ENCODE results near the gene HRH3.

HRH3 gene

DNA sequence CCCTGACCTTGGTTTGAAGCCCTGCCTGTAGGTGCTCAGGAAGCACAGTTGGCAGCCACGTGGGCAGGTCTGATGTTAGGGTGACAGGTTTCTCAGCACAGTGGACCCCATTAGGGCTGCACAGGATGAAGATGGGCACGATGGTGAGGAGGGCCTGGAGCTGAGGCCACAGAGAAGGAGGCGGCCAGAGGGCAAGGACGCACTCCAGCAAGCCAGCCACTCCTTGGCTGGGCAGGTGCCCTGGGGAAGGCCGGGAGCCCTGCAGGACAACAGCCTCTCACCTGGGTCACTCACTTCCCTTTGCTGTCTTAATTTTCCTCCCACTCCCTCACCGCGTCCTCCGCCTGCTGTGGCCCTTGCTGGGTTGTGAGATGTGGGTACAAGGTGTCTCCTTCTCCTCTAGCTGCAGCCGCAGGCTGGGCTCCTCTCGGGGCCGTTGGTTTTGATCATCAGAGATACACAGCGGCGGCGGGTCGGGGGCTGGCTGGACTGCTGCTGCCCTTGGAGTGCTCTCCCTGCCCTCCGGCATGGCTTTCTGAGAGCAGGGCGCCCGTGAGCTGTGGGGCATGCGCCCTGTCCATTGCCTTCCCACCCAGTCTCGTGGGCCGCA, 23.9 kb upstream of the HRH3 start:
- no peak for DNase-seq

DNA sequence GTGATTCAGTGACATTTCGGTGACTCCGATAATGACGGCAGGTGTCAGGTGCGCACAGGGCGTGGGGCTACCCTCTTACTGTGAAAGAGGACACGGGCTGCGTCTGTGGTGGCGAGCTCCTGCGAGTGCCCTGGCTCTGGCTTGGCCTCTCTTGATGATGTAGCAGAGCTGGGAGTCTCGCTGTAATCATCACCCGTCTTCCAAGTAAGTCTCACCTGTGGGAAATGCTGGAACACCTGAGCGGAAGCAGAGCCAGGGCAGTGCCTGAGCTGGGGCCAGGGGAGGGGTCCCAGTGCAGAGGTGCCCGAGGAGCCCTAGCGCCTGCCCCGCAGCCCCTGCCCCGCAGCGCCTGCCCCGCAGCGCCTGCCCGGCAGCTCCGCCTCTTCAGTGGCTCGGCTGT, 23.0 kb upstream of the HRH3 start:
- DNase-seq: no peak

DNA sequence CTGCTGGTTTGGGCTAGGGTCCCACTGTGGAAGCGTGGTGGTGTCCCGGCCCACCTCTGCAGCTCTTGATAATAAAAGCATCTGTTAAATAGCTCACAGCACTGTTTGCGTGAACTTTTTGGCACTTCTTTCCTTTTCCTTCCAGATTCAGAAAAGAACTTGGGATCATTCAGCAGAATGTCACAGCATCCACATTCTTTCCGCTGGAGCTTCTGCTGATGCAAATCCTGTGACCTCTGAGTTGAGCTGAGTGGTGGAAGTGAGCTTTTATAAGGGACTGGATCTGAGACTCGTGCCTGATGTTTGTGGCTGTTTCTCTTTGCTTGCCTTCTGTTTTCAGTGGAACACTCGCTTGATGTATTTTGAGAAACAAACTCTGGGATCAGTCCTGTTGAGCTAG, 22.1 kb upstream of the HRH3 start:
- DNase-seq: no peak

DNA sequence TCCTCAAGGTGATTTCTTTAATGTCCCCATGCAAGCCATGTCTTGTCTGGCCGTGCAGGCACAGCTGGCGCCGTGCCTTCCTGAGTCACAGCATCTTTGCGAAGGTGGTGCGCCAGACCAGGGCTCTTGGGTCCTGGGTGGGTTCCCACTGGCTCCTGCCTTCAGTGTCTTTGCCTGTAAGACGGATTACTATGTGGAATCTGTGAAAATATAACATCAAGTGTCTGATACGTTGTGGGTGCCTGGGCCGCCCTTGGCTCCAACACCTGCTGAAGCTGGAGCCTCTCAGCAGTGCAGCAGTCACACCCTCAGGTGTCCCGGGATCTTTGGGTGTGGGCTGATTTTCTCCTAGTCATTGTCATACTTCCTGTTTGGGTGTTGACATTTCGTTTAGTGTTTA, 21.4 kb upstream of the HRH3 start:
- DNase-seq: no peak

DNA sequence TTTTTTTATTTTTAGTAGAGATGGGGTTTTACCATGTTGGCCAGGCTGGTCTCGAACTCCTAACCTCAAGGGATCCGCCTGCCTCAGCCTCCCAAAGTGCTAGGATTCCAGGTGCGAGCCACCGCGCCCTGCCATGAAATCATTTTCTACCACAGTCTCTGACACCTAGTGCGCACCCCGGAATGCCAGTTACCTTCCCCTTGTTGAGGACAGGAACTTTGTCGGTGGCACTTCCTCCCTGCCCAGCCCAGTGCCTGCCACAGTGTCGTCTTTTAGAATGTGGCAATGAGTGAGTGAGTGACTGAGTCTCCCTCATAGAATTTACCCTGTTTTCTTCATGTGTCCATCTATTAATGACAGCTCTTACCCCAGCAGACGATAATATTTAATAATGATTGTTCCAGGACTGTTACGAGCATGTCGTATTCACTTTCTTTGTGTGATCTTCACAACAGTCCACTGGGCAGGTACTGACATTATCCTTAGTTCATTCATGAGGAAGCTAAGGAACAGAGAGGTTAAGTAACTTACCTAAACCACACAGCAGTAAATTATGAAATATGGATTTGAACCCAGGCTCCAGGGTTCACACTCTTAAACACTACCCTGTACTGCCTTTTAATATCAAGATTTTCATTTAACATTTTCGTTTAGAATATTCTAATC, 20.1 kb upstream of the HRH3 start:
- peak; percentile 38 to 39 for DNase-seq

DNA sequence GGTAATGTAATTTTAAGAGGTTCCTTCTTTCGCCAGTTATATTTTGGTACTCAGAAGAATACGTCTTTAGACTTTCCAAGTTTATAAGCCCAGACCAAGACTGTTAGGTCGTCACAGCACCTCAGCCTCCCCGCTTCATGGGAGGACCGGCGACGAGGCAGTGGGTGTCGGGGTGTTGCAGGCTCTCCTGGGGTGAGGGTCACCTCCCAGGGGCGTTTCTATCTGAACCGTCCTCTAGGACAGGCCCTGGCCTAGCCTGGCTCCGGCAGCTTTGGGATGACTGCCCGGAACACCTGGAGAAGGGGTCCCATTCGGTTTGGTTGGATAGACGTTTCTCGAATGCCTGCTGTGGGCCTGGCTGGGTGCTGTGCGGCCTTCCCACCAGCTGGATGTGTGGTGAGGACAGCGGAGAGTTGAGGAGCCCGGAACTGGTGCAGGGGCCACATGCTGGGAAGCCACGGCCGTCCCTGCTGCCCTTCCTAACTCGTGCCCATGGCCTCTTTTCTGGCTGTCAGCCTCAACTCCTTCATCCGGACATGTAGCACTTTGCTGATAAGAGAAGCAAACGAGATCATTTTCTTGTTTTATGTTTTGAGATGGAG, 19.3 kb upstream of the HRH3 start:
- no peak for DNase-seq

DNA sequence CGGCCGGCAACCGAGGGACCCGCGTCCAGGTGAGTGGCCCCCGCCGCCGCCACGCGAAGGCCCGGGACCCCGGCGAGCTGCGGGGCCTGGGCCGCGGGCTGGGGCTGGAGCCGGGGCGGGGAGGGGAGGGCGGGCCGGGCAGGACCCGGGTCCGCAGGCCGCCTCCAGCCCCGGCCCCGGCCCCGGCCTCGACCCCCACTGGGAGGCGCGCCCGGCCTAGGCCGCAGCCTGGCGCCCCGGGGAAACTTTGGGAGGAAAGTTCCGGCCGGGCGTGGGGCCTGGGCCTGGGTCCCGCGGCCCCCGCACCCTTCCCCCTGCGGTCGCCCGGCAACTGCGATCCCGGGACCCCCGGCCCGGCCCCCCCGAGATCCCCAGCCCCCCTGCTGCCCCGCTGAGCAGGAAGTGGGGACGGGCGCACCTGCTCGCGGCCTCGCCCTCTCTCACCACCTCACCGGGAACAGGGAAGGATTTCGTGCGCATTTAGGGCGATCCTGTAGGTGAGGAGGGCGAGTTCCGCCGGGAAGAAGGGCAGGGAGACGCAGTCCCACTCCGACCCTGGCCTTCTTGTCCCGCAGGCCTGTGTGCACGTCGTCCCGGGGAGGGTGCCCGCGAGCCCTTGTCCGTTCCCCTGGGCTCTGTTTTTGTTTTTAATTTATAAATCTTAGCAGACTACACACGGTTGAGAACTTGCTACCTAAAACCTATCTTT, 18.6 kb upstream of the HRH3 start:
- DNase-seq: peak in 1 of 2 donors; percentile 9

DNA sequence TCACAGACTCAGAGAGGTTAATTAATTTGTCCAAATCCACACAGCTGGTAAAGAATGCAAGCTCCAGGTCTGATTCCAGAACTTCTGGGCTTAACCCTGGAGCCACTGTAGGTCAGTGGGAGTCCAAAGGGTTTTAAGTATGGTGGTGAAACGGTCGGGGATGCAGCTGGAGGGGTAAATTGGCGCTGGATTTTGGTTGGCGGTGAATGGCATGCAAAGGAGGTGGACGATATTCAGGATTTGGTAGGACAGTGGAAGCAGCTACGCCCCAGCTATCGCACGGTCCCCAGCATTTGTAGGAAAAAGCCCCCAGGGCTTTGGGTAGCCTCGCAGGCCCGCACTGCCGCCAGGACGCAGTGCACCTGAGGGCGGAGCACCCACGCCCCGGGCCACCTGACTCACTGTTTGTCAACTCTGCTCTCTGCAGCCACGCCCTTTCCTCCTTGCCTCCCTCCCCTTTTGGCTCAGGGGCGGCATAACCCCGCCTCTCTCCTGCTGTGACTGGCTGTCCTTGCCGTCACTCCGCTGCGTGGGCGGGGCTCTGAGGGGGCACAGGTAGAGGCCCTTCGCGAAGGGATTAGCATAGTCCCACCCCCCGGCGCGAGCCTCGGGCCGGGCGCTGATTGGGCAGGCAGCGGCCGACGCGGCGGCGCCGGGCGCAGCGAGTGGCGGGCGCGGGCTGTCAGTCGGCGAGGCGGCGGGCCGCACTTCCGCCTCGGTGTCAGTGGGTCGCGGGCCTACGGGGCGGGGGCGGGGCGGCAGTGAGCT, 17.9 kb upstream of the HRH3 start, which contains the start of gene OSBPL2:
Gene OSBPL2, plus strand, starts transcription at position 721 of the 768 bp plus-strand sequence. CDS start 17,664 bp downstream, outside the sequence.
- peak; percentile 99 to 100 for DNase-seq

DNA sequence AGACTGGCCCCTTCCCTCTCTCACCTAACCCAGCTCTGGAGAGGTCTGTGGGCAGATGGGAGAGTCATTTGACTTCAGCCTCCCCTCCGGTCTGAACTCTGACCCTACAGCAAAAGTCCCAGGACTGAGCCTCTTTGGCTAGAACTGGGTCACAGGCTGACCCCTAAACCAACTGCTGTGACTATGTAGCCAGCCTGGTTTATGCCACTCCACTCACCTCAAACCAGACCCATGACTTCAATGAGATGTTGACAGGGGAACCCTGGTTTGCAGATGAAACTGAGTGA, 17.4 kb upstream of the HRH3 start:
- no peak for DNase-seq

DNA sequence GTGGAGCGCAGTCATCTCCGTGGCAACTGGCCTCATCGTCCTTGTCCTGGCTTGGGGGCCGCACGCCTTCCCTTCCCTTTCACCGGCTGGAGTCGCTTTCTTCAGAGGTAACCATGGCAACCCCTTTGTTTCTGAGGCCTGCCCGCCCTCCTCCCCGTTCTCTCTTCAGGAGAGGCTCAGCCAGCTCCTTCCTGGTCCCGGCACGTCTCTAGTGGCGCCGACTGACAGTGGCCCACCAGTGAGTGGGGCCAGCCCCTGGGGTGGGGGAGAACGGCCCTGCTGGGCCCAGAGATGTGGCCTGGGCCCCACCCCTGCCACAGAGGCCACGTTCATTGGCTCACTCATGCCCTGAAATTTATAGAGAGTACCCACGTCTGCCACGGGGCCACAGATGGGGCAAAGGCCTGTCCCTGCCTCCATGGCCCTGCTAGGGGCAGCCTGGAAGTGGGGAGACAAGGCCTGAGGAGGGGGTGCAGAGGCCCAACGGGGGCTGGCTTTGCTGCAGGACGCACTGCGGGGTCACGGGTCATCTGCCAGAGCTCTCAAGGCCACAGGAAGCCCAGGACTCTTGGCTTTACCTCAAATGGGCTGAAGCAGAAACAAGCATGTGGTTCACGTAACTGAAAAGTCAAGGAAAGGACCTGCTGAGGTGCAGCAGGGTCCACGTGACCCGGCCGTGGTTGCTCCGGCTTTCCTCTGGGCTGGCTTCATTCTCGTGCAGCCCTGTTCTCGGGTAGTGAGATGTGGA, 16.9 kb upstream of the HRH3 start:
- DNase-seq: no peak

DNA sequence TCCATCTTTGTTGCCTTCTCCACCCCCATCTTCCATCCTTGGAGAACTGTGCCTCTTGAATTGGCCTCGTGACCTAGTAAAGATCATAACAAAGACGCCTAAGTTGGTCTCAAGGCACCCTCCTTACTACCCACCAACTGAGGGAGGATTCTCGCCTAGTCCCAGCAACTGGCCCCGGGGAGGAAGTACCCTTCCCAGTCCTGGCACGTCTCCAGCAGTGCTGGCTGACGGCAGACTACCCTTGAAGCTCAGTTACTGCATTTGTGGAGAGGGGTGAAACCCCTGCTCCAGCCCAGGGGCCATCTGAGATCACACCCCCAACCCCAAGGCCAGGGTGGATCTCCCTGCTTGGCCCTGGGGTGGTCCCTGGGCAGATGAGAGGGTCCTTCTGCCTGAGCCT, 16.1 kb upstream of the HRH3 start:
- no peak for DNase-seq

DNA sequence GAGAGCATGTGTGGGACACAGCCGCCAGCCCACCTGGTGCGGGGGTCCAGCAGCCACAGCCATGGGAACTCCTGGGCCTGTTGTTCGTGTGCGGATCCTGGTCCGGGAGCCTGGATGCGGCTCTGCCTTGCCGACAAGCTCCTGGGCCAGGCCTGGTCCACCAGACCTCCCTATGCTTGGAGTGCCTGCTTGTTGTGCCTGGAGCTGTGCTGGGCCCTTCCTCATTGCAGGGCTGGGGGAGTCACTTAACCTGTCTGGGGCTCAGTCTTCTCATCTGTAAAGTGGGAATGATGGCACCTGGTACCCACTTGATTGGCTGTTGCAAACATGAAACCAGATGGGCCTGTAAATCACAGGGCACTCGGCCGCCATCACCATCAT, 15.7 kb upstream of the HRH3 start:
- DNase-seq: no peak

DNA sequence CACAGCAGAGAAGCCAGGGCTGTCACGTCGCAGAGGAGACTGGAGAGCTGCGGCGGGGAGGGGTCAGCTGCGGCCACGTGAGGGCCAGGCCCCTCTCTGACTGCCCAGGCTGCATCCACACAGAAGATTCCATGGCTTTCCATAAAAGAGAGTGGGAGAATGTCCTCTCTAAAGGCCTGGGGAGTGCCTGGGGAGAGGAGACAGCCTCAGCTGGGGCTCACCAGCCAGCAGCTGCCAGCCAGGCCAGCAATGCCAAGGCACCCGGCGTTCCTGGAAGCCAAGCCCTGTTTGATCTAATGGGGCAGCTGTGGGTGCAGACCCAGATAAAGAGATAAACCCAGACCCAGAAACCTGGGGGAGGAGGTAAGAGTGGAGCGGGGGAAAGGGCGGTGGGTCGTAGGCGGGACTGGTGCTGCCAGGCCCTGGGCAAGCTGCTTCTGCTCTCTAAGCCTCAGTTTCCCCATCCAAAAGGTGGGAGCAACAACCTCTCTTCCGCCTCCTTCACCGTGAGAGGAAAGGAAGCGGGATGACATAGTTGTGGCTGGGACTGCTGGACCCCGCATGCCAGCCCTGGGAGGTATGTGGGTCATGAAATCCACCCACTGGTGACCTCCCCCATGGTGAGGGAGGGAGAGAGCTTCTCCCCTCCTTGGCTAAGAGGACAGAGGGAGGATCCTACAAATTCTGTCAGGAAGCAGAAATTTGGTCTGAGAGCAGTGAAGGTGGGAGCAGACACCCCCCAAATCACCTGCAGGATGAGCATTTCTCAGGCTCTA, 15.1 kb upstream of the HRH3 start:
- DNase-seq: no peak

DNA sequence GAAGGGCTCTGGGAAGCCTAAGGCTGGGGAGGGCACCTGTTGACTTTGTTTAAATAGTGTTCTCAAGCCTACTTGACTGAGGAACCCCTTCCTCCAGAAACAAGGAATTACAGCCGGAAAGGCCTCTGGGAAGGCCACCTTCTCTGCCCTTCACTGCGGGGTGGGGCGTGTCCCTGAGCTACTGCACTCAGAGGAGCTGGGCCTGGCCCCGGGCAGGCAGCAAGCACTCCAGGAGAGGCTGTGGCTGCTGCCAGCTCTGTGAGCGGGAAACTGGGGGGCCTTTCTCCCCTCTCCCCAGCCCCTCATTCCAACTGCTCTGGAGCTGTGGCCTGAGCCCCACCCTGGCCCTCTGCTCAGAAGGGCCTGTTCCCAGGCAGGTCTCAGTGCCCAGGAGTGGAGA, 14.3 kb upstream of the HRH3 start:
- DNase-seq: no peak

DNA sequence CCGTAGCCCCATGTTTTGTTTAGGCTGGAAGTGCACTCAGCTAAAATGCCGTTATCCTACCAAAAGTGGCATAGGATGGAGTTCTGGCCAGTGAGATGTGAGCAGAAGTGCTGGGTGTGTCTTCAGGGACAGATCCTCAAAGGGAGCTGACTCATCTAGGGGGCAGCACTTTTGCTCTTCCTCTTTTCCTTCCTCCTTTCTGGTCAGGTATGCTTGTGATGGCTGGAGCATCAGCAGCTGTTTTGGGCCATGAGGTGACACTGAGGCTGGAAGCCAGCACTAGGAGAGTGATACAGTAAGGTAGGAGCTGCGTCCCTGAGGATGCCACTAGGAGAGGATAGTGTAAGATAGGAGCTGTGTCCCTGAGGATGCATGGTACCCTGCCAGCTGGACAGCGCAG, 13.6 kb upstream of the HRH3 start:
- no peak for DNase-seq

DNA sequence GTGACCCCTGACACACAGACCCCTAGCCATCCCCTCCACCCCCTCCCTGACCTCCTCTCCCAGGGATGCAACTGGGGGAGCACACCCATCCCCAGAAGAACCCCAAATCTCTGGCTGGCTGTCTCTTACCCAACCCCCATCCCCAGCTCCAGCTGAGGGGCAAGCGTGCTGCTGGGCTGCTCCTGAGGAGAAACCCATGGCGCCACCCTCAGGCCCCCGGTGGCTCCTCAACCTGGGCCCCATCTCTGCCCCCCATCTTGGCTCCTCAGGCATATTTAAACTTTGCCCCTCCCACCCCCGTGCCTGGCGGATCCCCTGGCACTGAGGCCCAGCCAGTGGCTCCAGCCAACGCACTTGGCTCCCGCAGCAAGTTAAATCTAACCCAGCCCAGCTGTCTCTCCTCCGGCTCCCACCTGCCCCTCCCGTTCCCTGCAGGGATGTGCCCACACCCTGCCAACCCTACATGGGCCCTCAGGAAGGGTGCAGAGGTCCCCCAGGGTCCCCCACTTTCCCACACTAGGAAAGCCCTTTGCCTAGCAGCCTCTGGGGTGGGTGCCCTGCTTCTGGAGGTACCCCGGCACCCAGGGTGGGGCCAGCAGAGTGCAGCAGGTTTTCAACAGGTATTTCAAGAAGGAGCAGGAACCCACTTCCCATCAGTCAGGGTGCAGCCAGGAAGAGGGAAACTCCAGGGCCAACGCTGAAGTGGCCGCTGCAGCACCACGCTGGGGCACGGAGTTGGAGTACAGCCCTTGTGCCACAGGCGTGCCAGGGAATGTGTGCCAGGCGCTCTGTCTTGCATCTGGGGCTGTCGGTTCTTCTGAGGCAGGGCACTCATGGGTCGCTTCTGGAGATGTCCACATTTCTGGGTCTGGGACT, 12.9 kb upstream of the HRH3 start:
- DNase-seq: no peak

DNA sequence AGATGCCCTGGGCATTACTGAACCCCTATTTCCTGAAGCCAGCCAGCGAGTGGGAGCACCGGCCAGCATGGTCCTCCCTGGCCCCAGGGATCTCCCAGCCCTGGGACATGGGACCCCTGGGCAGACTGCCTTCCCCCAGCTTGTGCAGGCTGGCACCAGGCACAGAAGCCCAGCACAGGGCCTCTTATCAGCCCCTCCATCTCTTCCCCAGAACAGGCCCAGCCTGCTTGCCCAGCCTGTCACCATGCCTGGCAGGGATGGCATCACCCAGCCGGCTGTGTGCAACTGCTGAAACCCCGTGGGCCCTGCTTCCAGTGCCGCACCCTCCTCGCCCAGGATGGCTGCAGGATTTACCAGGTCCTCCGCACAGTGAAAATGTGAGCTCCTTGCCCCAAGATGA, 12.1 kb upstream of the HRH3 start:
- DNase-seq: no peak

DNA sequence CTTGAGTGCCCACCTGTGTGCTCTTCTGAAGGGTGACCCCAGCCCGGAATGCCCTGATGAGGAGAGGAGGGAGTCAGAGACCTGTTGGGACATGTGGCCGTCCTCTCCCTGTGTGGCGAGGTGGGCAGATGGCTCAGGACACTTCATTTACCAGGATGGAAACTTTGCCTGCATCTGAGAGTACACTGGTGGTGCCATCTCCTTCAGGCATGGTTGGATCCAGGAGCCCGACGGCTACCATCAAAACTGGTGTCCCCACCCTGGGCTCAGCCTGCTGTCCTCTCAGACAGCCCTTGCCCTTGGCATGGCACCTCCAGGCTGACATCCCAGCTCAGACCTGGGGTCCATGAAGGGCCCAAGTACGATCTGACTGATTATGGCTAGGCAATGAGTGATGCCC, 11.2 kb upstream of the HRH3 start:
- no peak for DNase-seq

DNA sequence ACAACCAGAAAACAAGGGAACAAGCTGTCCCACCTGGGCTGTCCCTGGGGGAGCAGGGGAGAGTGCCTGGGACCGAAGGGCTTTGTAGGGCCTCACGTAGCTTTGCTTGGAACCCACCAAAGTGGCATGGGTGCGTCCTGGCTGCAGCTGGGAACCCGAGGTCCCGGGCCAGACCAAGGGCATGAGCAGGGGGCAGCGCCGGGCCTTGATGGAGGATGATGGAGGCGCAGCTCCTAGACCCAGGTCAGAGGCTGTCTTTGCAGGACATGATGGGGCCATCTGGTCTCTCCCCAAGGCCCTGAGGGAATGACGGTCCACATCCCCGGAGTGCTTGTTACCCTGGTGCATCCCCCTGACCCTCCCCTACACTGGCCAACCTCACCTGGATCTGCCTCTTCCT, 10.6 kb upstream of the HRH3 start:
- DNase-seq: no peak

DNA sequence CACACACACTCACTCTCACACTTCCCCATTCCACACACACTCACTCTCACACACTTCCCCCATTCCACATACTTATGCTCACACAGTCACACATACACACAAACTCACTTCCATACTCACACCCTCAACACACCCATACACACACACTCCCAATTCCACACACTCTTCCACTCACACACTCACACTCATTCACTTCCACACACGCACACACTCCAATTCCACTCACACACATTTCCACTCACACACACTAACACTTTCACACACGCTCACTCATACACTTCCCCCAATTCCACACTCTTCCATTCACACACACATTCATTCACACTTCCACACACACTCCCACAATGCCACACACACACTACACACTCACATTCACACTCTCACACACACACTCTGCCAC, 10.2 kb upstream of the HRH3 start:
- DNase-seq: no peak

DNA sequence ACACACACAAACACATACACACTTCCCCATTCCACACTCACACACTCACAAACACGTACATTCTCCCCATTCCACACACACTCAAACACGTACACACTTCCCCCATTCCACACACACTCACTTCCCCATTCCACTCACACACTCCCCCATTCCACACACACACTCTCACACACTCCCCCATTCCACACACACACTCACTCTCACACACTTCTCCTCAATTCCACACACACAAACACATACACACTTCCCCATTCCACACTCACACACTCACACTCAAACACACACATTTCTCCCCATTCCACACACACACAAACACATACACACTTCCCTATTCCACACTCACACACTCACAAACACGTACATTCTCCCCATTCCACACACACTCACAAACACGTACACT, 9.6 kb upstream of the HRH3 start:
- no peak for DNase-seq

Data from inflammatory macrophage (primary cell).